HepG2 (cell line): Measurements from ENCODE around the gene SPOCD1. TPM values are rescaled to one million over a fixed set of nuclear protein-coding genes. Genes with fewer than 3 reads are reported as not detected.
A peak's percentile ranks its signal among the peaks of the same experiment; 100 is the strongest.

Experiments used
- ATAC-seq: fragments of 200-7000 bp; cut with Tn5 transposase; 3 replicates; pipeline ENCODE4 v1.9.1; 2020; ENCODE audit warnings: mild to moderate bottlenecking, moderate library complexity
- BruUV-seq: library from RNA; stranded (reverse); fragments of 400-500 nt; replicated peaks from 2 replicates; lab custom pipeline; 2021; lab: Mats Ljungman, UMichigan
- CTCF ChIA-PET: fragments of 300-600 bp; formaldehyde crosslinking; extraction: SDS; loops from one replicate; lab custom pipeline; 2021; ENCODE audit warnings: low total read pairs, inconsistent platforms, low intra/inter-chr PET ratio; lab: Yijun Ruan, JAX
- POLR2A ChIA-PET: fragments of 350-600 bp; sonication (Branson Sonifier 250); formaldehyde crosslinking; loops from one replicate; lab custom pipeline; 2020; ENCODE audit warnings: antibody characterized with exemption, inconsistent platforms; lab: Yijun Ruan, JAX
- DNase-seq: peaks from one replicate; pipeline ENCODE4 v3.0.0-alpha.2; 2015; ENCODE audit warnings: low spot score
- FAIRE-seq: peaks from 3 replicates; lab custom pipeline; 2011; peaks lifted over from hg19 to GRCh38; lab: Jason Lieb, UNC
- H2AFZ ChIP-seq: one replicate; pipeline ENCODE4 v1.6.1; 2011; ENCODE audit warnings: low read length, inconsistent platforms
- H3K27ac ChIP-seq: fragments of 300-600 bp; 3 replicates; pipeline ENCODE4 v1.8.0; 2011; ENCODE audit warnings: mixed run types, mild to moderate bottlenecking, mixed read lengths, low read length, inconsistent platforms; ENCODE audit not compliant: insufficient read depth; ENCODE audit errors: extremely low read length
- H3K27me3 ChIP-seq, 2 experiments: fragments of 200-600 bp in 1 of 2; 2 replicates in 1 of 2; 3 replicates in 1 of 2; pipeline versions ENCODE4 v1.6.0 to v1.8.0; 2011; ENCODE audit warnings: low read length in 2 of 2, mild to moderate bottlenecking in 2 of 2, moderate library complexity in 2 of 2, inconsistent platforms in 1 of 2; ENCODE audit not compliant: insufficient read depth in 2 of 2, control insufficient read depth in 1 of 2
- H3K36me3 ChIP-seq, 2 experiments: fragments of 200-600 bp in 1 of 2; replicated peaks in 1 of 2; 2 replicates in 1 of 2; 3 replicates in 1 of 2; pipeline versions ENCODE4 v1.5.1 to v1.8.0; 2011; ENCODE audit warnings: low read length in 2 of 2, inconsistent platforms in 1 of 2; ENCODE audit not compliant: insufficient read depth in 2 of 2, control insufficient read depth in 1 of 2
- H3K4me1 ChIP-seq: 2 replicates; pipeline ENCODE4 v1.5.1; 2012; ENCODE audit warnings: low read length, inconsistent platforms; ENCODE audit not compliant: insufficient read depth
- H3K4me2 ChIP-seq: 2 replicates; pipeline ENCODE4 v1.6.0; 2011; ENCODE audit warnings: low read depth, low read length, inconsistent platforms
- H3K4me3 ChIP-seq, 3 experiments: fragments of 200-600 bp in 1 of 3; sonication (generic), shearing (Covaris generic) in 1 of 3; replicated peaks in 1 of 3; 2 replicates each; pipeline ENCODE4 v1.5.1; 2011 to 2016; ENCODE audit warnings: low read length in 3 of 3, inconsistent platforms in 2 of 3, low read depth in 2 of 3, mild to moderate bottlenecking in 2 of 3, control low read depth in 1 of 3, mixed read lengths in 1 of 3; ENCODE audit not compliant: insufficient read depth in 1 of 3
- H3K79me2 ChIP-seq: one replicate; pipeline ENCODE4 v1.6.1; 2011; ENCODE audit warnings: low read length, inconsistent platforms; ENCODE audit not compliant: insufficient read depth
- H3K9ac ChIP-seq: 2 replicates; pipeline ENCODE4 v1.6.0; 2011; ENCODE audit warnings: mild to moderate bottlenecking, low read depth, low read length, inconsistent platforms; ENCODE audit not compliant: insufficient read depth
- H3K9me3 ChIP-seq: 2 replicates; pipeline ENCODE4 v1.5.1; 2012; ENCODE audit warnings: mild to moderate bottlenecking, low read length
- H4K20me1 ChIP-seq: 2 replicates; pipeline ENCODE4 v1.6.0; 2011; ENCODE audit warnings: inconsistent platforms, mild to moderate bottlenecking, low read length, moderate library complexity; ENCODE audit not compliant: insufficient read depth
- CHD4 ChIP-seq: fragments of 200-600 bp; sonication (generic); IDR thresholded peaks from 2 replicates; pipeline ENCODE4 v1.7.0; 2017; ENCODE audit warnings: mild to moderate bottlenecking, low read length, borderline replicate concordance
- IRF2 ChIP-seq: IDR thresholded peaks from 2 replicates; pipeline ENCODE4 v1.6.1; 2018; ENCODE audit warnings: missing genetic modification reagents, missing compliant biosample characterization
- KDM1A ChIP-seq: IDR thresholded peaks from 2 replicates; pipeline ENCODE4 v1.6.1; 2016; ENCODE audit warnings: missing compliant biosample characterization
- MAFF ChIP-seq: IDR thresholded peaks from 2 replicates; pipeline ENCODE4 v1.6.1; 2011; ENCODE audit warnings: low read depth, low read length, improper control_type of control experiment
- MAFK ChIP-seq, 2 experiments: IDR thresholded peaks in 1 of 2; conservative IDR thresholded peaks in 1 of 2; 2 replicates each; pipeline ENCODE4 v1.6.1; 2011; ENCODE audit warnings: improper control_type of control experiment in 2 of 2, low read length in 2 of 2
- SYNCRIP ChIP-seq: fragments of 200-400 bp; formaldehyde crosslinking; IDR thresholded peaks from 2 replicates; pipeline ENCODE4 v1.6.1; 2018; ENCODE audit warnings: mild to moderate bottlenecking, low read depth, low read length; ENCODE audit not compliant: insufficient read depth
- YEATS2 ChIP-seq: sonication (generic); formaldehyde crosslinking; IDR thresholded peaks from 2 replicates; pipeline ENCODE4 v1.4.0; 2020; ENCODE audit warnings: missing genetic modification reagents, borderline replicate concordance
- ZKSCAN5 ChIP-seq: sonication (generic); formaldehyde crosslinking; IDR thresholded peaks from 2 replicates; pipeline ENCODE4 v1.5.1; 2020; ENCODE audit warnings: mild to moderate bottlenecking, missing genetic modification reagents
- ZNF256 ChIP-seq: sonication (generic); formaldehyde crosslinking; conservative IDR thresholded peaks from 2 replicates; pipeline ENCODE4 v1.4.0; 2020; ENCODE audit warnings: missing genetic modification reagents
- ZNF564 ChIP-seq: sonication (generic); formaldehyde crosslinking; IDR thresholded peaks from 2 replicates; pipeline ENCODE4 v1.8.1; 2023; ENCODE audit warnings: mild to moderate bottlenecking, missing genetic modification reagents
- ZNF747 ChIP-seq: sonication (generic); formaldehyde crosslinking; IDR thresholded peaks from 2 replicates; pipeline ENCODE4 v1.8.1; 2023; ENCODE audit warnings: missing genetic modification reagents, mild to moderate bottlenecking, borderline replicate concordance
- ZNF75D ChIP-seq: sonication (generic); formaldehyde crosslinking; IDR thresholded peaks from 2 replicates; pipeline ENCODE4 v1.8.1; 2023; ENCODE audit warnings: missing genetic modification reagents, mild to moderate bottlenecking, borderline replicate concordance
- ZSCAN9 ChIP-seq: IDR thresholded peaks from 2 replicates; pipeline ENCODE4 v1.6.1; 2016; ENCODE audit warnings: borderline replicate concordance
- WGBS: methylation state at CpG from one replicate; pipeline ENCODE4 v1.1.6; 2017; ENCODE audit warnings: low lambda C conversion rate; 5-methylcytosine and 5-hydroxymethylcytosine counted together
- in situ Hi-C: cut with HindIII; loops from 2 replicates; pipeline ENCODE4 v1.10.0; 2017; ENCODE audit warnings: low pct_unique_long_range_greater_than_20kb; ENCODE audit not compliant: extremely low pct_ligation_motif_present
- intact Hi-C: fragments of 100-400 bp; cut with micrococcal nuclease; formaldehyde crosslinking; loops from one replicate; pipeline ENCODE4 v1.10.0; 2022; ENCODE audit not compliant: unreplicated experiment
- polyA plus RNA-seq, 8 experiments: library from polyadenylated mRNA; depleted of rRNA in 3 of 8; stranded (reverse) in 7 of 8; unstranded in 1 of 8; fragments of >200 nt; fragmentation: Illumina TruSeq in 4 of 8; extraction: Trizol in 4 of 8; gene quantifications; 2 replicates each; pipeline versions ENCODE4 v1.2.1 to v1.2.3, GENCODE V29; 2011 to 2016; ENCODE audit warnings: low read depth in 4 of 8, missing spikeins in 1 of 8, mixed read lengths in 1 of 8; ENCODE audit not compliant: insufficient read depth in 1 of 8
- total RNA-seq, 5 experiments: library from RNA; depleted of rRNA; stranded (reverse); fragments of >200 nt; fragmentation: Illumina TruSeq; extraction: Trizol; gene quantifications; 2 replicates each; pipeline ENCODE4 v1.2.3, GENCODE V29; 2016; ENCODE audit warnings: low read depth in 1 of 5
- TF ChIP-seq, protein P1 (sequence below): sonication (generic); formaldehyde crosslinking; IDR thresholded peaks from 2 replicates; pipeline ENCODE4 v1.8.1; 2023; ENCODE audit warnings: missing genetic modification reagents, inconsistent platforms, borderline replicate concordance
- TF ChIP-seq, protein P2 (sequence below): sonication (generic); formaldehyde crosslinking; IDR thresholded peaks from 2 replicates; pipeline ENCODE4 v1.4.0; 2020; ENCODE audit warnings: missing genetic modification reagents
- TF ChIP-seq, protein P3 (sequence below): IDR thresholded peaks from 2 replicates; pipeline ENCODE4 v1.6.1; 2016; ENCODE audit warnings: mild to moderate bottlenecking

Gene SPOCD1
- total and polyA plus RNA-seq, 2 of the 13 experiments (the other 11 are each of a cell fraction or from before 2014, with no cell fraction given), result 0.24 to 0.29 TPM

DNA sequence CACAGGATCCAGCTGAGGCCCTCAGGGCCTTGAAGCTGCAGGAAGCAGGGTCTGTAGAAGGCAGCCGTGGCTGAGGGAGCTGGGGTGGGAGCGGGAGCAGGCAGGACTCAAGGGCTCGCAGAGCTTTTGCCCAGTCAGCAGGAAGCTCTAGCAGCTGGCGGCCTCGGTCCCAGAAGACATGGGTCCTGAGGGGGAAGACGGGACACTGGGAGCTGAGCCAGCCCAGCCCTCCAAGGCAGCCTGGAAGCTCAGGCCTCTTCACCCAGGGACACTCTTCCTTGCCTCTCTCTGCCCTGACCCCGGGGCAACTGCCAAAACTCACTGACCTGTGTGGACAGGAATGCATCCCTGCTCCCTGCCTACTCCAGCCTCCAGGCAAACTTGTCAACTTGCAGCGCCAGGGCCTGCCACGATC lies 60.6 kb downstream of the SPOCD1 start:
- TF ChIP-seq ZSCAN9 (CRISPR knock-in tag), result no peak
- TF ChIP-seq, protein P1, sequence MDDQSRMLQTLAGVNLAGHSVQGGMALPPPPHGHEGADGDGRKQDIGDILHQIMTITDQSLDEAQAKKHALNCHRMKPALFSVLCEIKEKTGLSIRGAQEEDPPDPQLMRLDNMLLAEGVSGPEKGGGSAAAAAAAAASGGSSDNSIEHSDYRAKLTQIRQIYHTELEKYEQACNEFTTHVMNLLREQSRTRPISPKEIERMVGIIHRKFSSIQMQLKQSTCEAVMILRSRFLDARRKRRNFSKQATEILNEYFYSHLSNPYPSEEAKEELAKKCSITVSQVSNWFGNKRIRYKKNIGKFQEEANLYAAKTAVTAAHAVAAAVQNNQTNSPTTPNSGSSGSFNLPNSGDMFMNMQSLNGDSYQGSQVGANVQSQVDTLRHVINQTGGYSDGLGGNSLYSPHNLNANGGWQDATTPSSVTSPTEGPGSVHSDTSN (CRISPR knock-in tag), result no peak
- TF ChIP-seq, protein P2, sequence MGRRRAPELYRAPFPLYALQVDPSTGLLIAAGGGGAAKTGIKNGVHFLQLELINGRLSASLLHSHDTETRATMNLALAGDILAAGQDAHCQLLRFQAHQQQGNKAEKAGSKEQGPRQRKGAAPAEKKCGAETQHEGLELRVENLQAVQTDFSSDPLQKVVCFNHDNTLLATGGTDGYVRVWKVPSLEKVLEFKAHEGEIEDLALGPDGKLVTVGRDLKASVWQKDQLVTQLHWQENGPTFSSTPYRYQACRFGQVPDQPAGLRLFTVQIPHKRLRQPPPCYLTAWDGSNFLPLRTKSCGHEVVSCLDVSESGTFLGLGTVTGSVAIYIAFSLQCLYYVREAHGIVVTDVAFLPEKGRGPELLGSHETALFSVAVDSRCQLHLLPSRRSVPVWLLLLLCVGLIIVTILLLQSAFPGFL, result no peak
- TF ChIP-seq ZNF564, result no peak
- TF ChIP-seq IRF2 (CRISPR knock-in tag), result no peak
- peak; percentile 52 to 65 for TF ChIP-seq MAFK (conservative IDR thresholded peaks at IDR 0.05 in 1 of 2, IDR thresholded peaks at IDR 0.05 in 1 of 2; ENCODE audit: low read length in 2 of 2)
- TF ChIP-seq MAFF, result peak; percentile 27; the same call in 1 of the 2 replicates
- TF ChIP-seq KDM1A, result no peak
- TF ChIP-seq YEATS2 (CRISPR knock-in tag), result no peak
- no peak for TF ChIP-seq ZNF747 (CRISPR knock-in tag)
- no peak for TF ChIP-seq ZKSCAN5 (CRISPR knock-in tag)
- no peak for TF ChIP-seq CHD4
- no peak for TF ChIP-seq SYNCRIP
- TF ChIP-seq ZNF75D (CRISPR knock-in tag), result no peak
- TF ChIP-seq ZNF256 (CRISPR knock-in tag), result no peak
- TF ChIP-seq, protein P3, sequence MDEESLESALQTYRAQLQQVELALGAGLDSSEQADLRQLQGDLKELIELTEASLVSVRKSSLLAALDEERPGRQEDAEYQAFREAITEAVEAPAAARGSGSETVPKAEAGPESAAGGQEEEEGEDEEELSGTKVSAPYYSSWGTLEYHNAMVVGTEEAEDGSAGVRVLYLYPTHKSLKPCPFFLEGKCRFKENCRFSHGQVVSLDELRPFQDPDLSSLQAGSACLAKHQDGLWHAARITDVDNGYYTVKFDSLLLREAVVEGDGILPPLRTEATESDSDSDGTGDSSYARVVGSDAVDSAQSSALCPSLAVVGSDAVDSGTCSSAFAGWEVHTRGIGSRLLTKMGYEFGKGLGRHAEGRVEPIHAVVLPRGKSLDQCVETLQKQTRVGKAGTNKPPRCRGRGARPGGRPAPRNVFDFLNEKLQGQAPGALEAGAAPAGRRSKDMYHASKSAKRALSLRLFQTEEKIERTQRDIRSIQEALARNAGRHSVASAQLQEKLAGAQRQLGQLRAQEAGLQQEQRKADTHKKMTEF (CRISPR knock-in tag), result no peak
- TF ChIP-seq, all 625 proteins: peak for 2
- Histone ChIP-seq H3K27me3 (peaks cover 12 to 66% of the 10 kb centered on the region in 2 experiments), H4K20me1 (no peaks in the 10 kb centered on the region), H3K9ac (no peak overlapping the region), H3K4me1 (peaks cover 8% of the 10 kb centered on the region; the same call in 1 of the 2 replicates), H2AFZ (no peak overlapping the region), H3K9me3 (no peaks in the 10 kb centered on the region), H3K79me2 (no peaks in the 10 kb centered on the region), H3K36me3 (no peaks in the 10 kb centered on the region), H3K4me2 (no peak overlapping the region), H3K27ac (no peak overlapping the region), H3K4me3 (no peak overlapping the region)
- POLR2A ChIA-PET, result no interaction called here
- FAIRE-seq (no peak), ATAC-seq (no peak), DNase-seq (no peak)
- intact Hi-C loops, result no loop called here
- 40% methylated on average over 7 of the region's 9 CpGs for WGBS
- in situ Hi-C loops, result no loop called here
- no TSS peak for BruUV-seq
- CTCF ChIA-PET, result no interaction called here
